Activated naive CD4-positive, alpha-beta T cell treated with anti-CD3 and anti-CD28 coated beads, Interleukin-2, amount 50 U/mL, for 72 hours (primary cell): ENCODE data around the gene DHH. TPM values are rescaled to one million over a fixed set of nuclear protein-coding genes. Genes with fewer than 3 reads are reported as not detected.
"Not testable (repeated sequence)": the region's sequence is repeated elsewhere in the genome, so short reads cannot be mapped to it uniquely, and the experiment has no call there.

ENCODE experiments used
- ATAC-seq, 2 donors: fragments of 150-1000 bp; cut with Tn5 transposase; 2 replicates each; pipeline ENCODE4 v1.10.0; 2021; ENCODE audit warnings: mild to moderate bottlenecking in 2 of 2, moderate library complexity in 2 of 2
- DNase-seq, 2 donors: peaks; one replicate each; pipeline ENCODE4 v3.0.0; 2021 to 2022; ENCODE audit warnings: low spot score in 2 of 2
- H3K27ac Mint-ChIP-seq, 2 donors: one replicate each; pipeline ENCODE4 v1.8.0; 2022; ENCODE audit warnings: mild to moderate bottlenecking in 2 of 2, mixed read lengths in 2 of 2
- H3K36me3 Mint-ChIP-seq, 2 donors: one replicate each; pipeline ENCODE4 v1.8.0; 2022; ENCODE audit warnings: mixed read lengths in 2 of 2
- H3K9me3 Mint-ChIP-seq, 2 donors: one replicate each; pipeline ENCODE4 v1.8.0; 2022; ENCODE audit warnings: mixed read lengths in 2 of 2
- total RNA-seq, 2 donors: library from RNA; stranded (reverse); gene quantifications; one replicate each; pipeline ENCODE4 v1.2.3, GENCODE V29; 2022

The DHH gene
- total RNA-seq, 2 donors from 2014 or later = 0.19 to 1.0 TPM

GRCh38 chr12:49091056-49091835 is 3.4 kb downstream of the DHH start:
- DNase-seq (peak in 1 of 2 donors; percentile 24), ATAC-seq (no peak)
- Mint-ChIP-seq H3K9me3 (no peaks in the 10 kb centered on the region), H3K27ac (peak overlapping the region in 1 of 2 donors; percentile 53), H3K36me3 (peaks cover 0 to 10% of the 10 kb centered on the region in 2 donors)

GRCh38 chr12:49089821-49090773 is 4.5 kb downstream of the DHH start:
- peaks cover 0 to 3% of the 10 kb centered on the region in 2 donors for H3K36me3 Mint-ChIP-seq
- H3K27ac Mint-ChIP-seq = peak overlapping the region; percentile 53 to 60
- H3K9me3 Mint-ChIP-seq = no peaks in the 10 kb centered on the region
- ATAC-seq = peak; percentile 34 to 63
- peak; percentile 52 to 68 for DNase-seq

- no peaks in the 10 kb centered on the region for H3K9me3 Mint-ChIP-seq
- ATAC-seq (no peak), DNase-seq (no peak)
- H3K36me3 Mint-ChIP-seq = no peaks in the 10 kb centered on the region
- H3K27ac Mint-ChIP-seq = no peak overlapping the region
Observed at GRCh38 chr12:49088932-49089330, 5.7 kb downstream of the DHH start.

- H3K36me3 Mint-ChIP-seq = no peaks in the 10 kb centered on the region
- H3K27ac Mint-ChIP-seq = no peak overlapping the region
- ATAC-seq (peak; percentile 84 to 86), DNase-seq (peak; percentile 68 to 77)
- H3K9me3 Mint-ChIP-seq = no peaks in the 10 kb centered on the region
Observed at GRCh38 chr12:49088150-49088931, 6.3 kb downstream of the DHH start.

- H3K27ac Mint-ChIP-seq = no peak overlapping the region
- H3K36me3 Mint-ChIP-seq = no peaks in the 10 kb centered on the region
- no peak for ATAC-seq
- H3K9me3 Mint-ChIP-seq = no peaks in the 10 kb centered on the region
- DNase-seq = no peak
Observed at GRCh38 chr12:49086116-49086515, 8.5 kb downstream of the DHH start.

GRCh38 chr12:49084438-49084837 is 10.2 kb downstream of the DHH start:
- no peak overlapping the region for H3K27ac Mint-ChIP-seq
- no peak for DNase-seq
- no peaks in the 10 kb centered on the region for H3K36me3 Mint-ChIP-seq

GRCh38 chr12:49079793-49080192 is 14.8 kb downstream of the DHH start:
- no peak for DNase-seq
- ATAC-seq = no peak
- Mint-ChIP-seq H3K36me3 (no peaks in the 10 kb centered on the region), H3K27ac (no peak overlapping the region), H3K9me3 (no peaks in the 10 kb centered on the region)

More at GRCh38 chr12:49084438-49084837, 10.2 kb downstream of the DHH start:
- no peaks in the 10 kb centered on the region for H3K9me3 Mint-ChIP-seq
- ATAC-seq = no peak

GRCh38 chr12:49070971-49071370 is 23.6 kb downstream of the DHH start:
- DNase-seq (no peak), ATAC-seq (no peak)
- Mint-ChIP-seq H3K27ac (peak overlapping the region in 1 of 2 donors; percentile 95), H3K9me3 (no peaks in the 10 kb centered on the region), H3K36me3 (peaks cover 7 to 11% of the 10 kb centered on the region in 2 donors)

- ATAC-seq = peak; percentile 99 to 100
- no peaks in the 10 kb centered on the region for H3K9me3 Mint-ChIP-seq
- H3K36me3 Mint-ChIP-seq = peaks cover 7 to 11% of the 10 kb centered on the region in 2 donors
- peak within 1 kb of the TSS; percentile 95 for H3K27ac Mint-ChIP-seq
- peak; percentile 99 to 100 for DNase-seq
Observed at GRCh38 chr12:49069507-49070346, 24.9 kb downstream of the DHH start, which contains the start of gene RHEBL1. TSS of gene RHEBL1 (minus strand) at chr12:49069979. CDS start at chr12:49069785, 194 bp downstream.

GRCh38 chr12:49068879-49069506 is 25.6 kb downstream of the DHH start:
- ATAC-seq (no peak), DNase-seq (no peak)
- H3K27ac Mint-ChIP-seq = peak overlapping the region; percentile 95
- H3K9me3 Mint-ChIP-seq = no peaks in the 10 kb centered on the region
- peaks cover 7 to 11% of the 10 kb centered on the region in 2 donors for H3K36me3 Mint-ChIP-seq

- Mint-ChIP-seq H3K36me3 (peaks cover 10 to 11% of the 10 kb centered on the region in 2 donors), H3K27ac (no peak overlapping the region), H3K9me3 (no peaks in the 10 kb centered on the region)
- ATAC-seq (no peak), DNase-seq (no peak)
Observed at GRCh38 chr12:49066120-49066519, 28.5 kb downstream of the DHH start.

GRCh38 chr12:49064767-49065152 is 29.8 kb downstream of the DHH start:
- ATAC-seq (no peak), DNase-seq (no peak)
- H3K36me3 Mint-ChIP-seq = peaks cover 11 to 14% of the 10 kb centered on the region in 2 donors
- H3K27ac Mint-ChIP-seq = no peak overlapping the region
- H3K9me3 Mint-ChIP-seq = no peaks in the 10 kb centered on the region

- peaks cover 15 to 16% of the 10 kb centered on the region in 2 donors for H3K36me3 Mint-ChIP-seq
- DNase-seq, H3K9me3 Mint-ChIP-seq, H3K27ac Mint-ChIP-seq, ATAC-seq: not testable (repeated sequence)
Observed at GRCh38 chr12:49061916-49062315, 32.7 kb downstream of the DHH start.

GRCh38 chr12:49061157-49061650 is 33.4 kb downstream of the DHH start:
- ATAC-seq (peak; percentile 4 to 5), DNase-seq (no peak)
- Mint-ChIP-seq H3K27ac (peak overlapping the region; percentile 92 to 96), H3K36me3 (peaks cover 16% of the 10 kb centered on the region in 2 donors), H3K9me3 (no peaks in the 10 kb centered on the region)
